ENCODE measurements around the gene DGKI. TPM values are rescaled to one million over a fixed set of nuclear protein-coding genes. Genes with fewer than 3 reads are reported as not detected.

DGKI gene
- total RNA-seq, 1 experiment from 2014 or later: 0.39 TPM

DNA sequence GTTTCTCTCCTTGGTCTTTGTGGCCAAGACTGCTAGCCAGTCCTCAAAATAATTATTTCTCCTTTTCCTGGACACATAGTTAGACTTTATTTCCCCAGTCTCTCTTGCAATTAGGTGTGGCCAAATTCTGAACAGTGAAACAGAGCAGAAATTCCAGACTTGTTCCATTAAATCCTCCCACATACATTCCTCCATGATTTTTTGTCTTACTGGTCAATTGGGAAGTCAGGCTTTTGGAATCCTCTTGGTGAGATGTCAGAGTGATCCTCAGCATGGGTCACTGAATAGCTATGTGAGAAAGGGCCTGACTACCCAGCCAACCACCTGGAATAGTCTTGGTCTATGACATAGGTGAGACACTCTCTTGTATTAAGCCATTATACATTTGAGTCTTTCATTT lies 164.2 kb downstream of the DGKI start:
- H3K36me3 ChIP-seq (ENCODE audit: insufficient read depth, low read length, poor library complexity, severe bottlenecking): no peaks in the 10 kb centered on the region
- ChIA-PET POLR2A (ENCODE audit: low non-redundant PET) (no interaction called here), CTCF (no interaction called here)
- no peak overlapping the region for H3K4me3 ChIP-seq (ENCODE audit: low read depth, low read length, poor library complexity, severe bottlenecking)
- no peaks in the 10 kb centered on the region for H3K4me1 ChIP-seq (ENCODE audit: insufficient read depth, low read length, poor library complexity, severe bottlenecking)
- BruUV-seq (replicated peaks): no TSS peak
- TF ChIP-seq, protein P1, sequence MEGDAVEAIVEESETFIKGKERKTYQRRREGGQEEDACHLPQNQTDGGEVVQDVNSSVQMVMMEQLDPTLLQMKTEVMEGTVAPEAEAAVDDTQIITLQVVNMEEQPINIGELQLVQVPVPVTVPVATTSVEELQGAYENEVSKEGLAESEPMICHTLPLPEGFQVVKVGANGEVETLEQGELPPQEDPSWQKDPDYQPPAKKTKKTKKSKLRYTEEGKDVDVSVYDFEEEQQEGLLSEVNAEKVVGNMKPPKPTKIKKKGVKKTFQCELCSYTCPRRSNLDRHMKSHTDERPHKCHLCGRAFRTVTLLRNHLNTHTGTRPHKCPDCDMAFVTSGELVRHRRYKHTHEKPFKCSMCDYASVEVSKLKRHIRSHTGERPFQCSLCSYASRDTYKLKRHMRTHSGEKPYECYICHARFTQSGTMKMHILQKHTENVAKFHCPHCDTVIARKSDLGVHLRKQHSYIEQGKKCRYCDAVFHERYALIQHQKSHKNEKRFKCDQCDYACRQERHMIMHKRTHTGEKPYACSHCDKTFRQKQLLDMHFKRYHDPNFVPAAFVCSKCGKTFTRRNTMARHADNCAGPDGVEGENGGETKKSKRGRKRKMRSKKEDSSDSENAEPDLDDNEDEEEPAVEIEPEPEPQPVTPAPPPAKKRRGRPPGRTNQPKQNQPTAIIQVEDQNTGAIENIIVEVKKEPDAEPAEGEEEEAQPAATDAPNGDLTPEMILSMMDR (conservative IDR thresholded peaks at IDR 0.05; ENCODE audit: low read depth, low read length): no peak
- TF ChIP-seq EZH2 (IDR thresholded peaks at IDR 0.05; ENCODE audit: borderline replicate concordance, low read depth, low read length, poor library complexity, severe bottlenecking): no peak
- no peaks in the 10 kb centered on the region for H3K9me3 ChIP-seq (ENCODE audit: low read depth, low read length, poor library complexity, severe bottlenecking)
- intact Hi-C loops (cut with micrococcal nuclease; ENCODE audit: unreplicated experiment): no loop called here
- no peak overlapping the region for H3K27ac ChIP-seq (ENCODE audit: low read depth, low read length, poor library complexity, severe bottlenecking)
- DNase-seq (ENCODE audit: low spot score): no peak
- H3K27me3 ChIP-seq (replicated peaks; ENCODE audit: insufficient read depth, low read depth, low read length, poor library complexity): no peaks in the 10 kb centered on the region

DNA sequence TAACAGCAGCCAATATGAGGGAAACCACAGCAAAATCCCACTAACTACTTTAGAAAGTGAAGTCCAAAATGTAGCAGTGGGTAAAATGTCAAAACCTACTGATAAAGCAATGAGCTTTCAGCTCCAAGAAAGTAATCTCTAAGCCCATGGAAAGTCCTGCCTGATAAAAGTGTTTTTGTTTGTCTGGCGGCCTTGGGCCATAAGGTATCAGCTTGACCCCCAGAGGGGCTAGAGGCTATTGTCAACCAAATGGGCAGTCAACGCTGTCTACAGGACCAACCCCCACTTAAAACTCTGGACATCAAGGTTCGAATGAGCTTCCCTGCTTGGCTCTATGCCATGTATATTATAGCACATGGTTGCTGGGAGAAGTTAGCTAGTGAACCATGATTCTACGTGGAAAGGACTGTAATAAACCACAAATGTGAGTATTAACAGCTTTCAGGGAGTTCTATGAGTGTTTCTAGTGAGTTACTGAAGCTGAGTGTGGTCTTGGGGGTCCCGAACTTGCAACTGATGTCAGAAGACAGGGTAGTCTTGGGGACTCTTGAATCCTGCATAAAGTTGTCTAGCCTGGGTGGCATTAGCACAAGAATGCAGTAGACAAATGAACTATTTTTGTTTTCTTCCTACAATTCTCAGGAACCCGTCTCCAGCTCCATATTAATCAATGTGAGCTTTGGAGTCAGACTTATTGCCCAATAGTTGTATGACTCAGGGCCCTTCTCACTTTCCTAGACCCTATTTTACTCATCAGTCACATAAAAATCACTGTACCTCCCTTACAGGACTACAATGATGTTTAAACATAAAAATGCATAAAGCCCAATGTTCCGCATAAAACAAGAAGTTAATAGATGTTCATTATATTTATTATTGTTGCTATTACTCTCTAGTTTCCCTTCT lies 164.9 kb downstream of the DGKI start:
- no peak for TF ChIP-seq EZH2 (IDR thresholded peaks at IDR 0.05; ENCODE audit: borderline replicate concordance, low read depth, low read length, poor library complexity, severe bottlenecking)
- TF ChIP-seq, protein P1 (conservative IDR thresholded peaks at IDR 0.05; ENCODE audit: low read depth, low read length): no peak
- H3K4me3 ChIP-seq (ENCODE audit: low read depth, low read length, poor library complexity, severe bottlenecking): no peak overlapping the region
- no peaks in the 10 kb centered on the region for H3K4me1 ChIP-seq (ENCODE audit: insufficient read depth, low read length, poor library complexity, severe bottlenecking)
- no peak overlapping the region for H3K27ac ChIP-seq (ENCODE audit: low read depth, low read length, poor library complexity, severe bottlenecking)
- no peak for DNase-seq (ENCODE audit: low spot score)
- BruUV-seq (replicated peaks): no TSS peak
- intact Hi-C loops (cut with micrococcal nuclease; ENCODE audit: unreplicated experiment): no loop called here
- ChIA-PET POLR2A (ENCODE audit: low non-redundant PET) (no interaction called here), CTCF (no interaction called here)
- no peaks in the 10 kb centered on the region for H3K27me3 ChIP-seq (replicated peaks; ENCODE audit: insufficient read depth, low read depth, low read length, poor library complexity)
- no peaks in the 10 kb centered on the region for H3K36me3 ChIP-seq (ENCODE audit: insufficient read depth, low read length, poor library complexity, severe bottlenecking)
- no peaks in the 10 kb centered on the region for H3K9me3 ChIP-seq (ENCODE audit: low read depth, low read length, poor library complexity, severe bottlenecking)

DNA sequence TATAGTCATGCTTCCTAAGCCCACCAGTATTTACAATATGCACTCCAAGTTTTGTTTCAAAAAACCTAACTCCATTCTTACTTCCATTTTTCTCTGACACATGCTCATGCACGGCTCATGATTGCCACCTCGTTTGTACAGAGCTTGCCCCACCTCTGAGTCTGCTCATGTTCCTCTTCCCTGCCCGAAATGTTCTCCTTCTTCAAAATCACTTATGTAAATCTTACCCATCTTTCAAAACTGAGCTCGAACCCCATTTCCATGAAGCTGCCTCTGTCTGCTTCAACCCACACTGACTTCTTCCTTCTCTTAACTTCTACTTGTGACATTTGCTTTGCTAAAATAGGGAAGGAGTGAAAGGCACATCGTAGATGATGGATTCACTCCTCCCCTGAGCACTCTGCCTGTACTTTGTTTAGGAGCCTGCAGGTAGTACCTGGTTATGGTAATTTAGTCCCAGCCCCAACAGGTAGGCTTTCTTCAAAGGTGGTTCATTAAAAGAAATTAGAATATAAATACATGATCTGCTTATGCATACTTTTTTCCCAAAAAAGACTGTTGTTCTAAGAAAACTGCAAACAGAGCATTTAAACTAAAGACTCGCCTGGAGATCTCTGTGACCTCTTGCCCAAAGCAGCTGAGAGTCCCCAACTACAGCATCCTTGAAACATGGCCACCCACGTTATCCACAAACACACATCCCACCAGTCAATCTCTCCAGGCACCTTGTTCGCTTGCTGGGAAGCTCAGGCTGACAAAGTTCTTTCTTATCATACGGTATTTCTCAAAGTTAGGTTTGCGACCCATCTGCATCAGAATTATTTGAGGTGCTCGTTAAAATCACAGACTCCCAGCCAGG lies 172.0 kb downstream of the DGKI start:
- H3K4me1 ChIP-seq (ENCODE audit: insufficient read depth, low read length, poor library complexity, severe bottlenecking): no peaks in the 10 kb centered on the region
- H3K36me3 ChIP-seq (ENCODE audit: insufficient read depth, low read length, poor library complexity, severe bottlenecking): no peaks in the 10 kb centered on the region
- no peak overlapping the region for H3K27ac ChIP-seq (ENCODE audit: low read depth, low read length, poor library complexity, severe bottlenecking)
- H3K4me3 ChIP-seq (ENCODE audit: low read depth, low read length, poor library complexity, severe bottlenecking): no peak overlapping the region
- DNase-seq (ENCODE audit: low spot score): no peak
- H3K27me3 ChIP-seq (replicated peaks; ENCODE audit: insufficient read depth, low read depth, low read length, poor library complexity): no peaks in the 10 kb centered on the region
- ChIA-PET CTCF (interaction anchor here (0.5 kb wide), 1 partner anchor 17 kb away, joined by 6 read pairs; no protein-coding TSS in a partner anchor), POLR2A (ENCODE audit: low non-redundant PET) (no interaction called here)
- no TSS peak for BruUV-seq (replicated peaks)
- intact Hi-C loops (cut with micrococcal nuclease; ENCODE audit: unreplicated experiment): no loop called here
- no peaks in the 10 kb centered on the region for H3K9me3 ChIP-seq (ENCODE audit: low read depth, low read length, poor library complexity, severe bottlenecking)
- TF ChIP-seq, protein P1 (conservative IDR thresholded peaks at IDR 0.05; ENCODE audit: low read depth, low read length): no peak
- TF ChIP-seq EZH2 (IDR thresholded peaks at IDR 0.05; ENCODE audit: borderline replicate concordance, low read depth, low read length, poor library complexity, severe bottlenecking): no peak
